ENCODE data around the gene DPEP2NB. TPM values are rescaled to one million over a fixed set of nuclear protein-coding genes. Genes with fewer than 3 reads are reported as not detected.
"Not testable (repeated sequence)": the region's sequence is repeated elsewhere in the genome, so short reads cannot be mapped to it uniquely, and the experiment has no call there.

Gene DPEP2NB
- polyA plus RNA-seq, 4 donors = not detected

DNA sequence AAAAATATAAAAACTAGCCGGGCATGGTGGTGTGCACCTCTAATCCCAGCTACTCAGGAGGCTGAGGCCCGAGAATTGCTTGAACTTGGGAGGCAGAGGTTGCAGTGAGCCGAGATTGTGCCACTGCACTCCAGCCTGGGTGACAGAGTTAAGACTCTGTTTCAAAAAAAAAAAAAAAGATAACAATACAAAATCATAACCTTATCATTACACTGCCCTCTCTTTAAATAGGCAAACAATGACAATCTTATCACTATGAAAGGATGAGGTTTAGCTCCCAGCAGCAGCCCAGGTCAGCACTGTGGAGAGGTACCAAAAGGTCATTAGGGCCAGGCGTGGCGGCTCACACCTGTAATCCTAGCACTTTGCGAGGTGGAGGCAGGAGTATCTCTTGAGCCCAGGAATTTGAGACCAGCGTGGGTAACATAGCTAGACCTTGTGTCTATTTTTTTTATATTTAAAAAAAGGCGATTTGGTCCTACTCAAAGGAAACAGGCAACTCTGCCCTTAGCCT, 3.5 kb upstream of the DPEP2NB start:
- DNase-seq (ENCODE audit: low read depth in 4 of 4, low spot score in 3 of 4) = no peak

DNA sequence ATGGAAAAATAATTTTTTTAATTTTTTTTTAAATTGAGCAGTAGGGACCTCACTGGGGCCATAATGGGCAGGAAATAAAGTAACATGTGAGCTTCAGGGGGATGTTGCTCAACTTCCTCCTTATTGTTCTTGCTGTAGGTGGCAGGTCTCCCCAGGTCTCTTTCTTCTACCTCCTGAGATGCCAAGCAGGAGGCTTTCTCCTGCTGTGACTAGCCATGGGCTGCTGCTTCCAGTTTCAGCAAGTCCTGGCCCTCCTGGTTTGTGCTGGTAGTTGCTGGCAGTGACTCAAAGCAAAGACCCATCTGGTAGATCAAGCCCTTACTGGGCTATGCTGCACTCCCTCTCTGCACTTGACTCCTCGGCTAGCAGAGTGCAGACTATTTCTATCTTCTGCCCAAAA, 2.3 kb downstream of the DPEP2NB start:
- no peak for DNase-seq (ENCODE audit: low read depth in 4 of 4, low spot score in 3 of 4)

DNA sequence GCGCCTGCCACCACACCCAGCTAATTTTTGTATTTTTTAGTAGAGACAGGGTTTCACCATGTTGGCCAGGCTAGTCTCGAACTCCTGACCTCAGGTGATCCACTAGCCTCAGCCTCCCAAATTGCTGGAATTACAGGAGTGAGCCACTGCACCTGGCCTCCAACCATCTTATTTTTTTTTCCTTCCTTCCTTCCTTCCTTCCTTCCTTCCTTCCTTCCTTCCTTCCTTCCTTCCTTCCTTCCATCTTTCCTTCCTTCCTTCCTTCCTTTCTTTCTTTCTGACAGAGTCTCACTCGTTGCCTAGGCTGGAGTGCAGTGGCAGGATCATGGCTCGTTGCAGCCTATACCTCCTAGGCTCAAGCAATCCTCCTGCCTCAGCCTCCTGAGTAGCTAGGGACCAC, 5.8 kb downstream of the DPEP2NB start:
- not testable (repeated sequence) for DNase-seq (ENCODE audit: low read depth in 4 of 4, low spot score in 3 of 4)

DNA sequence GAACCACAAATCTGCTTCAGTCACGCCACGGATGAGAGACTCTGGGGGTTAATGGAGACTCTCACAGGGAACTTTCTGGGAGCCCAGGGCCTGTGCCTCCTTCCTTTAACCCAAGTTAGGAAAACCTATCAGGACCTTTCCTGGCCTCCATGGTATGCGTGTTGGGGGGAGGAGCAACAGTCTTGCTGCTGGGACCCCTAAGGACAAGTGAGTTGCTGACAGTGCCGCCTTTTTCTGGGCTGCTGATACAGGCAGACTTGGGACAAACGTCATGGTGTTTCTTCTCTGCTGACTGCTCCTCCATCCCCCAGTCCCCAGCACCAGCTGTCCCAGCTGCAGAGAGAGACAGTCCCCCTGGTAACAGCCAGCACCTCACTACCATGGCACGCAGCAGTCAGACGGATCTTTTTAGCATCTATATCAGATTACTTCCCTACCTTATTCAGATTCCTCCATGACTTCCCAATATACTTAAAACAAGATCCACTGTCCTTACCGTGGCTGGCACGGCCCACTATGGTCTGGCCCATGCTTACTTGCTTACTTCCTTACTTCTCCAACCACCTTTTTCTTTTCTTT, 6.5 kb downstream of the DPEP2NB start:
- no peak for DNase-seq (ENCODE audit: low read depth in 4 of 4, low spot score in 3 of 4)

DNA sequence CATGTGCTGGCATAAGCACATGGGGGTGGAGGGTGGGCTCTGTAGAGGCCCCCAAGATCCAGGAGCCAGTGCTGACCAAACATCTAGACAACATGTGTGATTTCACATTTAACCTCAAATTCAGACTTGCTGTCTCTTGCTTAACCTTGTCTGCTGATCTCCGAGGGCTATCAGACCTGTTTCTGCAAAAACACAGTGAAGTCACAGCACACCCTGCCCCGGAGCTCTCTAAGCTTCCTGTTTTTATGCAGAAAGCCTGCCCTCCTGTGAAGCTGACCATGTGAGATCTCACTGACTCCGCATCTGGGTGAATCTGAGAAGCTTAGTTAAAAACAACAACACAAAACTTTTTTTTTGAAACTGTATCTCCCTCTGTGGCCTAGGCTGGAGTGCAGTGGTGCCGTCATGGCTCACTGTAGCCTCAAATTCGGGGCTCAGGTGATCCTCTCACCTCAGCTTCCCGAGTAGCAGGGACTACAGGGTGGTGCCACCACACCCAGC, 9.9 kb downstream of the DPEP2NB start:
- no peak for DNase-seq (ENCODE audit: low read depth in 4 of 4, low spot score in 3 of 4)

DNA sequence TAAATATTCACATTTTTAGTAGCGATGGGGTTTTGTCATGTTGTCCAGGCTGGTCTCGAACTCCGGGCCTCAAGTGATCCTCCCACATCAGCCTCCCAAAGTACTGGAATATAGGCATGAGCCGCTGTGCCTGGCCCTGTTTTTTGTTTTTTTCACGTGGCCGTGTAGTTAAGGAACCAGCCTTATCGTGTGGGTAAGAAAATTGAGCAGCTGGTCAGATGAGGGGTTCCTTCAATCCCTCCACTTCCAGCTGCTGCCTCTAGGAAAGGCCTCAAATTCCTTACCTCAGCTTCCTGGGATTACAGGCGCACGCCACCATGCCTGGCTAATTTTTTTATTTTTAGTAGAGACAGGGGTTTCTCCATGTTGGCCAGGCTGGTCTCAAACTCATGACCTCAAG, 10.5 kb downstream of the DPEP2NB start:
- DNase-seq (ENCODE audit: low read depth in 4 of 4, low spot score in 3 of 4) = no peak

DNA sequence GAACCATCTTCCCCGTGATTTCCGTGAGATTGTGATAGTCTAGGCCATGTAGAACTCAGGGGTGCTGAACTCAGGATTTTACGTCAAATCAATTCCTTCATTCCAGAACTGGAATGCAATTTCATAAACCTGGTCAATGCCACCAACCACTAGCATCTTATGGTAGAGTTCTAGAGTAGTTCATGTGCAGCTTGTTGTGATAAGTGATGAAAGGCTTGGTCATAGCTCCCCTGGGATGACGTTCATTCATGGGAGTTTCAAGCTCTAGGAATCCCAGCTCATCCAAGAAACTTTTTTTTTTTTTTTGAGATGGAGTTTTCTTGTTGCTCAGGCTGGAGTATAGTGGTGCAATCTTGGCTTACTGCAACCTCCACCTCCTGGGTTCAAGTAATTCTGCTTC, 12.7 kb downstream of the DPEP2NB start:
- DNase-seq (ENCODE audit: low read depth in 4 of 4, low spot score in 3 of 4) = no peak

DNA sequence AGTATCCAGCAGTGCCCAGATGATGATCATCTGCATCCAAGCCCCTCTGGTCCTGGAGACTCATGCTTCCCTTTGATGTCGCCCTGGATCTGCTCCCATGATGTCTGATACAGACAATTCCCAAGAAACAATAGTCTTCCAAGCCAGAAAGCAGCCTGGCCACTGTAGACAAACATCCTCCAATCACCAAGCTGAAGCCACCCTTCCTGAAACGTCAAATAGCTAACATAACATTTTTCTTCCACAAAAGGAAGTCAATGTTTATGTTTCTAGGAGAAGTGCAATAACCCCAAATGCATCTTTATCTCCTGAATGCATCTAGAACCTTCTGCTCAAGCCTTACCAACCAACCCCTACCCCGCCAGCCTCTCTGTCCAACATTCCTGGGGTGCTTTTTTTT, 15.3 kb downstream of the DPEP2NB start:
- no peak for DNase-seq (ENCODE audit: low read depth in 4 of 4, low spot score in 3 of 4)

DNA sequence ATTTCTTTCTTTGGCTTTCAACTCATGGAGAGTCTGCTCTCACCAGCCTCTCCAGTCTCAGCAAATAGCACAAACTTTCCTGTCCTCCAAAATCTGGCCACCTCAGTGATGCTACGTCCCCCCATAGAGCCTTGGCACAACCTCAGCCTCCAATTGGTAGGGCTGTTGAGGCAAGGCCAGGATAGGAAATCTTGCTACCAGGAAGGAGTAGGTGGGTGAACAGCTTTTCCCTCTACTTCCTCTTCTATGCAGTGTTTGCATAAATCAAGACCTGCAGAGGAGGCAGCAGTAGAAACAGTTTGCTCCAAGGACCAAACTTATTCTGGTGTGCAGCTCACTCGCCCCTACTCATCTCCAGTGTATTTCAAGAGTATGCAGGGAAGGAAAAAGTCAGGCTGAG, 15.7 kb downstream of the DPEP2NB start:
- DNase-seq (ENCODE audit: low read depth in 4 of 4, low spot score in 3 of 4) = no peak

DNA sequence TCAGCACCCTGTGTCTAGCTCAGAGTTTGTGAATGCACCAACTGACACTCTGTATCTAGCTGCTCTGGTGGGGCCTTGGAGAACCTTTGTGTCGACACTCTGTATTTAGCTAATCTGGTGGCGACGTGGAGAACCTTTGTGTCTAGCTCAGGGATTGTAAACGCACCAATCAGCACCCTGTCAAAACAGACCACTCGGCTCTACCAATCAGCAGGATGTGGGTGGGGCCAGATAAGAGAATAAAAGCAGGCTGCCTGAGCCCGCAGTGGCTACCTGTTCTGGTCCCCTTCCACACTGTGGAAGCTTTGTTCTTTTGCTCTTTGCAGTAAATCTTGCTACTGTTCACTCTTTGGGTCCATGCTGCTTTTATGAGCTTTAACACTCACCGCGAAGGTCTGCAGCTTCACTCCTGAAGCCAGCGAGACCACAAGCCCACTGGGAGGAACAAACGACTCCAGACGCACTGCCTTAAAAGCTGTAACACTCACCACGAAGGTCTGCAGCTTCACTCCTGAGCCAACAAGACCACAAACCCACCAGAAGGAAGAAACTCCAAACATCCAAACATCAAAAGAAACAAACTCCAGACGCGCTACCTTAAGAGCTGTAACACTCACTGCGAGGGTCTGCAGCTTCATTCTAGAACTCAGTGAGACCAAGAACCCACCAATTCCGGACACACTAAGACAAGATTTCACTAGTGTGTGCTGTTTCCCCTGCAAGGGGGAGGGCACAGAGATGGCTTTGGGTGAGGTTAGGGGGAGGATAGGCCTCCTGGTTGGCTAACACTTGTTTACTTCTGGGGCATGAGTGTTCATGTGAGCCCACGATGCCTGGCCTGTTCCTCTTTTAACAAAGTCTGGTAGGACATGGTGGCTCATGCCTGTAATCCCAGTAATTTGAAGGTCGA, 16.7 kb downstream of the DPEP2NB start, which contains the start of gene DPEP2:
Gene DPEP2, minus strand, starts transcription at position 706 of the 910 bp plus-strand sequence. CDS start 6,272 bp downstream, outside the sequence.
- not testable (repeated sequence) for DNase-seq (ENCODE audit: low read depth in 4 of 4, low spot score in 3 of 4)

DNA sequence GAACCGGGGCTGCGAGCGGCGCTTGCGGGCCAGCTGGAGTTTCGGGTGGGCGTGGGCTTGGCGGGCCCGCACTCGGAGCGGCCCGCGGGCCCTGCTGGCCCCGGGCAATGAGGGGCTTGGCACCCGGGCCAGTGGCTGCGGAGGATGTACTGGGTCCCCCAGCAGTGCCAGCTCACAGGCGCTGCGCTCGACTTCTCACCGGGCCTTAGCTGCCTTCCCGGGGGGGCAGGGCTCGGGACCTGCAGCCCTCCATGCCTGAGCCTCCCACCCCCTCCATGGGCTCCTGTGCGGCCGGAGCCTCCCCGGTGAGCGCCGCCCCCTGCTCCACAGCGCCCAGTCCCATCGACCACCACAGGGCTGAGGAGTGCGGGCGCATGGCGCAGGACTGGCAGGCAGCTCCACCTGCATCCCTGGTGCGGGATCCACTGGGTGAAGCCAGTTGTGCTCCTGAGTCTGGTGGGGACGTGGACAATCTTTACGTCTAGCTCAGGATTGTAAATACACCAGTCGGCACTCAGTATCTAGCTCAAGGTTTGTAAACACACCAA, 17.4 kb downstream of the DPEP2NB start:
- DNase-seq (ENCODE audit: low read depth in 4 of 4, low spot score in 3 of 4) = not testable (repeated sequence)

DNA sequence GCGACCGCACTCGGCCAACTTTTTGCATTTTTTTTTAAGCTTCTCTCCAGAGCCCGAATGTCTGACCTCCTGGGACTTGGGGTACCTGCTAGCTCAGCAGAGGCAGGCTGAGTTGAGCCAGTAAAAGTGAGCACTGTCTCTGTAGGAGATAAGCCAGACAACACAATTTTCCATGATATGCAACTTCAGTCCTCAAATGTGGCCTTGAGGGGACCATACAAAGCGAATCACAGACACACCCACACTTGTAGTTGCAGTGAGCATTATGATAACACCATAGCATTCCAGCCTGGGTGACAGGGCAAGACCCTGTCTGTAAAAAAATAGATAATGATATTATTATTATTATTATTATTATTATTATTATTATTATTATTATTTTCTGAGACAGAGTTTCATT, 19.0 kb downstream of the DPEP2NB start:
- no peak for DNase-seq (ENCODE audit: low read depth in 4 of 4, low spot score in 3 of 4)

DNA sequence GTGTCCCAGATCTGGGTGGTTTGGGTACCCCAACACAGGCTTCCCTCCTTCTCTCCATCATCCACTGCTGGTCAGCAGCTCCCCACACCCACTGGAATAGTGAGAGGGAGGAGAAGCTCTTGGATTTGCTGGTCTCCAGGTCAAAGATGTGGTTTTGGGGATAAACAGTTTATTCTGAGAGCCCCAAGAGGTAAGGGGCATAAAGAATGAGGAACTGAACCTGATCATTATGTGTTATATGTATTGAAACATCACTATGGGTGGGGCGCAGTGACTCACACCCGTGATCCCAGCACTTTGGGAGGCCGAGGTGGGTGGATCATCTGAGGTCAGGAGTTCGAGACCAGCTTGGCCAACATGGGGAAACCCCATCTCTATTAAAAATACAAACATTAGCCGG, 20.3 kb downstream of the DPEP2NB start:
- DNase-seq (ENCODE audit: low read depth in 4 of 4, low spot score in 3 of 4) = no peak

DNA sequence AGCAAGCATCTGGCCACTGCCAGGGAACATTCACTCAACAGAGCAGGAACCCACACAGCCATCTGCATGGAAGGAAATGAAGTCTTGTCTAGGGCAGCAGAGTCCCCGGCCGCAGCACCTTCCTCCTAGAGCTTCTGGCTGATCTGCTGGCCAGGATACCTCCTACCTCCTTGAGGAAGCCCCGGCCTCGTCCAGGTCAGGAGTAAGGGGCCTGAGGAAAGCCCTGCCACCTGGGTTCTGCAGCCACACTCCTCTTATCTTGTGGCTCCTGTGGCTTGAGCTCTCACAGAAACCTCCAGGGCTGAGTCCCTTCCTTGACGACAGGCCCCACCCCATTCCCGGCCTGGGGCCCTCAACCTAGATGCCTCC, 21.7 kb downstream of the DPEP2NB start:
- not testable (repeated sequence) for DNase-seq (ENCODE audit: low read depth in 4 of 4, low spot score in 3 of 4)

DNA sequence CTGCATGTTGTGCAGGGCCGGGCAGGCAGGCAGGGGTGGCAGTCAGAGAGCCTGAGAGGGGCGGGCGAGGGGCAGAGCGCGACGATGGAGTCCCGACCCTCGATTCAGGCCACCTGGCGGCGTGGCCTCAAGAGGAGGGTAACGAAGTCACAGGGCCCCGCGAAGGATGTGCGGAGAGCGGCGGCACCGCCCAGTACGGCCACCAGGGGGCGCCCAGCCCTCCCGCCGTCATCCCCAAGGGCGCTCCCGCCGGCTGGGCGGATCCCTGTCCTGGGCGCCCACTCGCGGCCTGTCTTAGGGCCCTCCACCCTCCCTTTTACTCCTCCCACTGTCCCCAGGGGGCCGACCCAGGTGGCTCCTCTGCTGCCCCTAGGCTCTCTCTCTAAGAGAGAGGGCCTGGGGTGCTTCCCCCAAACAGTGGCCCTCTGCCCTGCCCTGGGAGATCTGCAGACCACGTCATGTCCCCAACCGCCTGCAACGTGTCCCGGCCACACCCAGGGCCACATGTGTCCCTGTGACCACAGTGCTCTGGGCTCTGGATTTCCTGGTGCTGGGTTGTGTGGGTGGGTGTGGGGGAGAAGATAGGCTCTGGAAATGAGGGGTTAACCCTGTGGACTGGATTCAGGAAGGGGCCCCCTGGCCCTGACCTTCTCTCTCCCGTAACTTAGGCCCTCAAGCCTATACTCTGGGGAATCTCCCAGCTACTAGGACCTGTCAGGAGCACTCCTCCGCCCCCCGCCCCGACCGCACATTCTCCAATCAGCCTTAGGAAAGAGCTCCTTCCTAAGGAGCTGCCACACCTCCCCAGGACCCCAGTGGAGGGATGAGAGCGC, 22.3 kb downstream of the DPEP2NB start:
- DNase-seq (ENCODE audit: low read depth in 4 of 4, low spot score in 3 of 4) = peak in 1 of 4 donors; percentile 30

DNA sequence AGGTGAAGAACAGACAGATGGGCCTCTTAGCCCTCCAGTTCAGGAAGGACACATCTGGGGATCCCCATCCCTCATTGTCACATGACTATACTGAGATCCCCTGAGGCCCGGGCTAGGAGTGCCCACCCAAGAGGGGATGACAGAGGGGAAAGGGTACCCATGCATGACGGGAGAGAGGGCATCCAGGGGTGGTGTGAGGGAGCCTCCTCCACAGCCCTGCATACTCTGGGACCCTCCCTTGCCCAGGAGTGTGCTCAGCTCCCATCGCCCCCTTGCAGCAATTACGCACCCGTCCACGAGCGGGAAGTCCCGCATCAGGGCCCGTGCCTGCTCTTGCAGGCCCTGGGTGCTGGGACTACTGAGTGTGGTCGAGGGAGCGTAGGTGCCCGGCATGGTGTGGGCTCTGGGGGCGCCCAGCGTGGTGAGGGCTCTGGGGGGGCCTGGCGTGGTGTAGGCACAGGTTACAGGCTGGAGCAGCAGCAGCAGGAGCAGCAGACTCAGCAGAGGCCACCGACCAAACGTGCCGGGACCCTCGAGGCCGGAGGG, 23.0 kb downstream of the DPEP2NB start:
- no peak for DNase-seq (ENCODE audit: low read depth in 4 of 4, low spot score in 3 of 4)

DNA sequence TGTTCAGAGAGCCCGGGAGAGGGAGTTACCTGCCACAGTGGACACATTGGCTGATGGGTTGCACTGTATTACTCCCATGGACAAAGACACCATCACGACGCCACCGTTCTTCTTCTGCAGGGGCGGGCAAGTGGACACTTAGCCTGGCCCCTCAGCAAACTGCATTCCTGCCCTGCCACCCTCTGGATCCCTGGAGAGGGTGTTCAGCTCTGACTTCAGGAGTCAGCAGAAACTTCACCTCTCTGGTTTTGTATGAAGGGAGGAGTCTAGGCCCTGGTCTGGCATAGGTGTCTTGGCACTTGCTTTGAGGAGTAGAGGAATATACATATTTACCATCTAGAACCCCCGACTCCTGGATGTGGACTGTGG, 25.7 kb downstream of the DPEP2NB start:
- no peak for DNase-seq (ENCODE audit: low read depth in 4 of 4, low spot score in 3 of 4)

DNA sequence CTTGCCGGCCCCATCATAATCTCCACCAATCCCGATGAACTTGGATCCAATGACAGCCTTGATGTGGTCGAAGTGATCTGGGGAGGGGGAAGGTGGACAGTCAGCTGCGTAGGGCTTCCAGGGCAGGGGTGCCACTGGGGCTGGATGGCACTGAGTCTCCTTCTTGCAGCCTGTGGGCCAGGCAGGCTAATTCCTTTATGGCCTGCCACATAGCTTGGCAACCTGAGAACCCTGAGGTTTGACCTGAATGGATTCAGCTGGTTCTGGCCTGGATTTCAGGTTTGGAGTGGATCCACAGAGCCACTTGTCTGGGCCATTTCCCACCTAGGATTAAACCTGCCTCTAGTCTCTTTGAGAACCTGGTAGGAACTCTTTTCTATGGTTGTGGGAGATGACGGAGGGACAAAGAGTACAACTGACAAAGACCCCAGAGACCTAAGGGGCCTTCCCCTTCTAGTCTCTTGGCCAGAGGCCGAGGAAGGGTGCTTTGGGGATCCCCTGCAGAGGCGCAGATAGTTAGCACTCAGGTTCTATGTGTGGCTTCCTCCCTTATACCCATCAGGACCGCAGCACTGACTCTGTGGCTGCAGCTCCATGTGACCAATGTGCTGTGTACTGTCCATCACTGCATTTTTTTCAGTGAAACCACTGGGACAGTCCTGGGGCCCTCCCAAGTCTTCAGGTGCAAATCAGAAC, 26.2 kb downstream of the DPEP2NB start:
- DNase-seq (ENCODE audit: low read depth in 4 of 4, low spot score in 3 of 4) = no peak

DNA sequence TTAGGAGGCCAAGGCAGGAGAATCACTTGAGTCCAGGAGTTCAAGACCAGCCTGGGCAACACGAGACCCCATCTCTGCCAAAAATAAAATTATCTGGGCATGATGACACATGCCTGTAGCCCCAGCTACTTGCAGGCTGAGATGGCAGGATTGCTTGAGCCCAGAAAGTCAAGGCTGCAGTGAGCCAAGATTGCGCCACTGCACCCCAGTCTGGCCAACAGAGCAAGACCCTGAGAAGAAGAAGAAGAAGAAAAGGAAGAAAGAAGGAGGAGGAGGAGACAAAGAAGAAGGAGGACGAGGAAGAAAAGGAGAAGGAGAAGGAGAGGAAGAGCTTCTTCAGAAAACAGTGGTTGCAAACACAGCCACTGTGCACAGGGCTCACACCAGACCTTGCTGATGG, 27.0 kb downstream of the DPEP2NB start:
- DNase-seq (ENCODE audit: low read depth in 4 of 4, low spot score in 3 of 4) = no peak

Measured in left renal pelvis (tissue), 4 donors.